SW 1271 (cell line): ENCODE data around the gene POFUT2.

ENCODE experiments used
- DNase-seq, 2 experiments: peaks; one replicate each; lab custom pipeline; 2025; lab: John Stamatoyannopoulos, UW

POFUT2 gene

GRCh38 chr21:45282283-45283034 lies 5.2 kb downstream of the POFUT2 start:
- no peak for DNase-seq

DNA sequence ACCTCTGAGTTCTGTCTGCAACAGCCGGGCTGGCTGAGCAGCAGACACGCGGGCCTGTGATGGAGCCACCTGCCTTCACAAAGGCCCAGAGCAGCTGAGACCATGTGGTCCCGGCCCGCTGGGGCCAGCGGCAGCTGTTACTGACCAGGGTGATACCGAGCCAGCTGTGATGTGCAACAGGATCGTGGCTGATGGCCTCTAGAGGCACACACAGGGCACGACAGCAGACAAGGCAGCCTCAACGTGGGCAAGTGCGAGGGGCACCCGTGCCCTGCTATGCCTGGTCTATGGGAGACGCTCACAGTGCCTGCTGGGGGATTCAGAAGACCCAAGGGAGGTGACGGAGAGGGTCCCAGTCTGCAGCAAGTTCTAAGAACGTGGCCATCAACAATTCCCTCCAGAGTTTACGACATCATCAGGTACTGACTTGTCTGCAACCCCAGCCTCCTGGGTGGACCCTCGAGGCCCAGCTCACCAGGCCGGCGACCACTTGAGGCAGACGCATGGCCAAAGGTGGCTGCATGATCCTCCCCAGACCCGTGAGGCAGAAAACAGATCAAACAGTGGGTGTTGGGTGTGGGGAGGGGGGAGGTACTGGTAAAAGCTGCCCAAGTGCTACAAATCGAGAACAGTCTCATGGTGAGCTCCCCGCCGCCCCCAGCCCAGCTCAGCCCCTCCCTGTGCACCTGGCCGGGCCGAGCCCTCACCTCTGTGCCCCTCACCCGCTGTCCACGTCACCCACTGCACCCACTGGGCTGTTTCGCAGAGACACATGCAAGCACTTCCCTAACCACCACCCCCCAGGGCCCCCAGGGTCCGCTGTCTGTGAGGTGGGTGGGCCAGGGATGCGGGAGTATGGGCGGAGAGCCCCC lies 6.0 kb downstream of the POFUT2 start:
- no peak for DNase-seq

DNA sequence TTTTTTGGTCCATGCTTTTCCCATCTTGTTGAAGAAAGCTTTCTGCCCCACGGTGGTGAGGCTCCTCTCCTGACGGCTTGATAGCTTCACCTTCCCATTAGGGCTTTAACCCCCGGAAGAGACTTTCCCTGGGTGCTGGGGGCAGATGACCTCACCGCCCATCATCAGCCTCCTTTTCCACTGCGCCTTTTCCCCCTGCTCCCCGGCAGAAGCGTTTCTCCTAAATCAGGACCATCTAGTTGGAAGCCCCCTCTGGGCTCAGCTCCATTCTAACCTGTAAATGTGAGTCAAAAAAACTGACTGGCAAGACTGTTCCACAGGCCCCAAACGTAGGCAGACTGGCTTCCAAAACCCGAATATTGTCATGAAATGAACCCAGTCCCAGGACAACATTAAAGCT lies 6.7 kb downstream of the POFUT2 start:
- DNase-seq = no peak

DNA sequence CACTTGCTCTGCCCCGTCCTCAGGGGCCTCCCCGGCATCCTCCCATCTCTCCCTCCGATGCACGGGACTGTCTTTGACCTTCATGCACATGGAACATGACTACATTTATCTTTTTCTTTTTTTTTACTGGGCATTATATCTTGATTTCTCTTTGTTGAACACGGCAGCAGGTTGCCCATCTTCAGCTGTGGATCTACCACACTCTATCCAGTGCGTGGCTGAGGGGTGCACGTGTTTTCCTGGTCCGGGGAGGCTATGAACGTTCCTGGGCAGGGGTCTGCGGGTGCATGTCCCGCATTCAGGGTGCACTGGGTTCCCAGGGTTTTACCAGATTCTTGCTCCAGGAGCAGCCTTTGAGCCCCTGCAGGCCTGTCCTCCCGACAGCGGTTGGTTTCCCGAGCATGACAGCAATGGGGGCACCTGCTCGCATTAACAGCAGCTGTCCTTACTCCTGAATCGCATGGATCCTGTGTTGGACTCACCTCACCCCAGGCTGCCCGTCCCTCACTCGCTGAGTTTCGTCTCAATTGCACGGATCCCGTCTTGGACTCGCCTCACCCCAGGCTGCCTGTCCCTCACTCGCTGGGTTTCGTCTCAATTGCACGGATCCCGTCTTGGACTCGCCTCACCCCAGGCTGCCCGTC lies 7.4 kb downstream of the POFUT2 start:
- DNase-seq = no peak

GRCh38 chr21:45279446-45280177 lies 8.1 kb downstream of the POFUT2 start:
- DNase-seq = no peak

GRCh38 chr21:45278156-45278911 lies 9.4 kb downstream of the POFUT2 start:
- DNase-seq = no peak

DNA sequence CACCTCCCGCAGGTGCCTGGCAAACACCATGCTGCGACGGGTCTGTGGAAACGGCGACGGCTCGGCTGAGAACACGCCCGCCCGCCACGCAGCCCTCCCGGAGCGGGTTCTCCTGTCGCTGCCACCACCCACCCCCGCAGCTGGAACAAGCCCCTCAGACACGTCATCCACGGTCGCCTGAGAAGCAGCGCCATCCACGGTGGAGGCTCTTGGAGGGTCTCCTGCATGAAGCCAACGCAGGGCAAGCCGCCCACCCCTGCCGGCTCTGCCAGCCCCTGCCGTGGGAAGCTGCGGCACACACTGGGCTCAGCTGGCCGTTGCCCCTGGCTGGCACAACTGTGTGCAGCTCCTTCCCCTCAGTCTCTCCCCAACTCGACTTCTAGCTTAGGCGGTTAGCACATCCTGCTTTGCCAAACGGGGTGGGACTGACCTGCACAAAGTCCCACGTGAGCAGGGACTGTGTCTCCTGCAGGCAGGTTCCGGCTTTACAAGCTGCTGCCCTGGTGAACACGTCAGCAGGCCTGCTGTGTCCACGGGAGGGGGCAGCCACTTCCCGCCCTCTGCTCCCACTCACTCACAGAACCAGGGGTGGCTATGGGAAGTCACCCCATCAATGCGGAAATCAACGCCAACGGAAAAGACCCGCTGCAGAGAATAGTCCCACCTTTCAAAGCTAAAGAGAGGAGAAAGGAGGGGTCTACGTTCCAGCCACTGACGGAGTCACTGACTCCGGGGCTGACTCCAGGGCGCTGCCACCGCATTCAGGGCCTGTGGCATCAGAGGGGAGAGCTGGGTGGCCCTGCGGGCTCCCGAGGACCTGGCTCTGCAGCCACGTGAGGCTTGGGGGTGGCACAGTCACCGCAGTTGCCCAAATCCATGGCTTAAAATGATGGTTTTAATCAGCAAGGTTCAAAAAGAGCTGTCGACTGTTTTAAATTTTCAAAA lies 10.3 kb downstream of the POFUT2 start:
- no peak for DNase-seq

DNA sequence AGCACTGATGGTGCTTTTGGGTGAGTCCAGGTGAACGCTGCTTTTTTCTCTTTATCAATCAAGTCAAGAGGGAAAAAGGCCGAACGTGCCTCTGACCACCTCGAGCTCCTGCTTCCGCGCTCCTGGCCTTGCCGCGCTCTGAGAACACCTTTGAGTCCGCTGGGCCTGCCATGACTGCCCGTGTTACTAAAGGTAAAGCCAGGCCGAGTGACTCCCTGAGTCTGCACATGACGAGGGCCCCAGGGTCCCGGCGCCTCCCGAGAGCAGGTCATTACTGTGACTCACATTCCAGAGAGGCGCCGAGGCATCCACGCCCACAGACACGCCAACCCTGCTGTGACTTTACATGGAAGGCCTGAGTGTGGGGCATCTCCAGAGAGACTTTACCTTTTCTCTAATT lies 11.1 kb downstream of the POFUT2 start:
- no peak for DNase-seq

DNA sequence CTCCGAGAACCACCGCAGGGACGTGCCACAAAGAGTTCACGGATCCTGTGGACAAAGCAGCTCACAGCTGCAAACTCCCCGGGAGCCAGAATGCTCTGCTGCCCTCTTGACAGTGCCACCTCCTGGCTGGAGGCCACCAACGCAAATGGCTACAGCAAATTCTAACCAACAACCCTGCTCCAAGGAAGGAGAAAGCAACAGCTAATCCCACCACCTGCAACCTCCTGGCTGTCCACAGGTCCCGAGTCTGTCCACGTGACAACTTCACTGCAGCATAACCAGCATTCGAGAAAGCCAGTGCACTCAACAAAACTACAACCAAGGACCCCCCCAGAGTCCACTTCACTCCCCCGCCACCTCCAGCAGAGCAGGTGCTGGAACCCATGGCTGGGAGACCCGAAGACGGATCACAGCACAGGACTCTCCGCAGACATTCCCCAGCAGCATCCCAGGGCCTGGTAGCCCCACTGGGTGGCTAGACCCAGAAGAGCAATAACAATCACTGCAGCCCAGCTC lies 17.3 kb downstream of the POFUT2 start:
- no peak for DNase-seq

- no peak for DNase-seq
These were observed 17.8 kb downstream of the POFUT2 start for GRCh38 chr21:45269861-45270260.

- no peak for DNase-seq
These were observed 20.3 kb downstream of the POFUT2 start for GRCh38 chr21:45267390-45267760.

- no peak for DNase-seq
These were observed 20.9 kb downstream of the POFUT2 start for GRCh38 chr21:45266518-45267389.

DNA sequence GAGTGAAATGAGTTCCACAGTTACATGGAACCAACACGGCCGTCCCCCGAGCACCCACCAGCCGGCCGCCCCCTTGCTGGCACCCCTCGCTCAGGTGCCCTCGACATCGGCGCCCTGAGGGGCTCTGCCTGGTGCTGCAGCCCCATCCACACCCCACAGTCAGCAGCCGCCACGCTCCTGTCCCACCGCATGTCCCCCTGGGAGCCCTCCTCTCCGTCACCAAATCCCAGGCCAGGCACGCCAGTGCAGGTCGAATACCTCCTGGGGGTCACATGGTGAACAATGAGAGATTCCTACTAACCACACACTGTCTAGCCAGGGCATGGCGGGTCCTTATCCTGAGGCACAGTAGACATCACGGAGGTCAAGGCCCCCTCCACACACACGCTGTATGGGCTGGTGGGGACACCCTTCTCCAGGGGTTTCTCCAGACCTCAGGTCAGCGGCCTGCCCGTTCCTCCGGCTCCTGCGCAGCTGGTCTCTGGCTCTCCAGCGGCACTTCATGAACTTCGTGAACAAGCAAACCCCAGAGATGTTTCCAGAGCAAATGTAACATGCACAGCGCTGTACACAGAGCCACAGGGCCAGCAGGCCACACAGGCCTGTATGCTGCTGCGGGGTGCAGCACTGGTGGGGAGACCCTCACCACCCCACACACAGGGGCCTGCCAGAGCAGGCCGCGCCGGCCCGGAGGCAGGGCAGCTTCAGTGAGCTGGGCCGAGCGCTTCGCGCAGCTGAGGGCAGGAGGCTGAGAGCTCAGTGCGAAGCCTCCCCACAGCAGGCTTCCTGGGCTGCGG lies 21.8 kb downstream of the POFUT2 start:
- no peak for DNase-seq

- DNase-seq = no peak
These were observed 22.7 kb downstream of the POFUT2 start for GRCh38 chr21:45264912-45265515.

DNA sequence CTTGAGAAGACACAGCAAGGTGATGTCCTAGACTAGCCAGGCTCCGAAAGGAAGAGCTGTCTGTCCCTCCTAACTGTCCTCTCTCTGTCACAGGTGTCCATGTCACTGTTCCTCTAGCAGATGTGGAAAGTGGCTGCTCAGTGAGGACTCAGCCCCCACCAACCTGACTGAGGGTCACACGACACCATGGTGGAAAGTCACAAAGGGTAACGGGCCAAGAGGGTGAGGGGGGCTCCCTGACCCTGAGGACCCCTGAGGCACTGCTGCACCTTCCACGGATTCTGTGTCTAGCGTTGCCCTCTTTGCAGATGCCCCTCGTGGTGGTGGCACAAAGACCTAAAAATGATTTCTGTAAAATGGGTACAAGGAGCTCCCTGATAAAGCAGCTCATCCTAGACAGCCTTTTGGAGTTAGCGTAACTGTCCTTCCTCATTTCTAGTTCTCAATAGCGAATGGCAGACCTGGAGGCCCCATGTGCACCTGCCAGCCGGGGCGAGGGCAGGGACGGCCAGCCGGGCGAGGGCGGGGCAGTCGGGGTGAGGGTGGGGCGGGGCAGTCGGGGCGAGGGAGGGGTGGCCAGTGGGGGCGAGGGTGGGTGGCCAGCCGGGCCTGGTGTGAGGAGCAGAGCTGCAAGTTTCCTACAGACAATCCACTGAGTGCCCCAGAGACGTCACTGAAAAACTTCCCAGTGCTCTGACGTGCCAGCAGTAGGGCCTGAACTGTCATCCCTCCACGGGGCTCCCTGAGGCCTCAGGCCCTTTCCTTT lies 23.4 kb downstream of the POFUT2 start:
- no peak for DNase-seq

GRCh38 chr21:45263534-45263933 lies 24.2 kb downstream of the POFUT2 start:
- no peak for DNase-seq

- no peak for DNase-seq
These were observed 25.1 kb downstream of the POFUT2 start for GRCh38 chr21:45262616-45263015.
